PFSK-1 (cell line): ENCODE measurements around the gene AURKA.

Source experiments
- POLR2AphosphoS5 ChIP-seq: IDR thresholded peaks from 2 replicates; pipeline ENCODE4 v1.6.1; 2012; ENCODE audit warnings: low read depth, mild to moderate bottlenecking, control low read depth, low read length, moderate library complexity
- SIN3A ChIP-seq: IDR thresholded peaks from 2 replicates; pipeline ENCODE4 v1.6.1; 2012; ENCODE audit warnings: mild to moderate bottlenecking, low read length, moderate library complexity, borderline replicate concordance; ENCODE audit not compliant: insufficient read depth
- TF ChIP-seq, protein P1 (sequence below), 2 experiments: IDR thresholded peaks; 2 replicates each; pipeline versions ENCODE4 v1.6.1 to v1.8.0; 2011 to 2012; ENCODE audit warnings: low read depth in 2 of 2, low read length in 2 of 2, control low read depth in 1 of 2, inconsistent platforms in 1 of 2, mild to moderate bottlenecking in 1 of 2, moderate library complexity in 1 of 2; ENCODE audit not compliant: insufficient read depth in 1 of 2

DNA sequence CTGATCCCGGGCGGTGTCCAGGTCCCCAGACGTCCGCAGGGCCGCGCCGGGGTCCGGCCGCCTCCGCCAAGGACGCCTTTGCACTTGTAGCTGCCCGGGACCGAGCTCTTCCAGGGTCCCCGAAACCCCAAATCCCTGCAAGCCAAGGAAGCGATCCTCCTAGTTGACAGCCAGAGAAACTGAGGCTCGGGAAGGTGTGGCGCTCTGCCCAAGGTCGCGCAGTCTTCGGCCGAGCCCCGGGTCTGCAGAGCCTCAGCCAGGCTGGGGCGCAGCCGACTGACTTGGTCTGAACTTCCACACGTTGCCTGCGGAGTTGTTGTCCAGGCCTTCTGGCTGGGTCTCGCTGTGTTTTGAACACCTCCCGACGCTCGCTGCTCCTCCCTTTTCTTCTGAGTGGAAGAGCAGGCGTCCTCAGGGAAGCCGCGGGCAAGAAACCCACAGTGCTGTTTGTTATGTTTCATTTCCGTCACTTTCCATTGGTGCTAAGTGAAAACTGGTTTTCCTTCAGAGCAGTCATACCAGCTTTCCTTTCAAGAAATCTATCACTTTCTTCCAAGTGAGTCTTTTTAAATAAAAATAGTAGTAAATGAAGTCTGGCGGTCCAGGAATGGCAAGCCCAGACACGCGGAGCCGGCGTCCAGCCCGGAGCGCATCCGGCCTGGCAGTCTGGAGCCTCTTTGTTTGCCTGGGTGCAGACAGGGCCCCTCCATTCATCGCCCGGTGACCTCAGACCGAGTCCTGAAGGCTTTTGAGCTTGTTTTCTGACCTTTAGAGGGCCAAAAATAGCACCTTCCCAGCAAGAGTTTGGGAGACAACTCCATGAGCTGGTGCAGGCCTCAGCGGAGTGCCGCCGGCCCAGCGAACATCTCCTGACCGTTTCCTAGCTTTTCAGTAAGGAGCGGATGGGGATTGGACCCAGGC is 32.5 kb downstream of the AURKA start:
- no peak for TF ChIP-seq POLR2AphosphoS5
- TF ChIP-seq, protein P1, sequence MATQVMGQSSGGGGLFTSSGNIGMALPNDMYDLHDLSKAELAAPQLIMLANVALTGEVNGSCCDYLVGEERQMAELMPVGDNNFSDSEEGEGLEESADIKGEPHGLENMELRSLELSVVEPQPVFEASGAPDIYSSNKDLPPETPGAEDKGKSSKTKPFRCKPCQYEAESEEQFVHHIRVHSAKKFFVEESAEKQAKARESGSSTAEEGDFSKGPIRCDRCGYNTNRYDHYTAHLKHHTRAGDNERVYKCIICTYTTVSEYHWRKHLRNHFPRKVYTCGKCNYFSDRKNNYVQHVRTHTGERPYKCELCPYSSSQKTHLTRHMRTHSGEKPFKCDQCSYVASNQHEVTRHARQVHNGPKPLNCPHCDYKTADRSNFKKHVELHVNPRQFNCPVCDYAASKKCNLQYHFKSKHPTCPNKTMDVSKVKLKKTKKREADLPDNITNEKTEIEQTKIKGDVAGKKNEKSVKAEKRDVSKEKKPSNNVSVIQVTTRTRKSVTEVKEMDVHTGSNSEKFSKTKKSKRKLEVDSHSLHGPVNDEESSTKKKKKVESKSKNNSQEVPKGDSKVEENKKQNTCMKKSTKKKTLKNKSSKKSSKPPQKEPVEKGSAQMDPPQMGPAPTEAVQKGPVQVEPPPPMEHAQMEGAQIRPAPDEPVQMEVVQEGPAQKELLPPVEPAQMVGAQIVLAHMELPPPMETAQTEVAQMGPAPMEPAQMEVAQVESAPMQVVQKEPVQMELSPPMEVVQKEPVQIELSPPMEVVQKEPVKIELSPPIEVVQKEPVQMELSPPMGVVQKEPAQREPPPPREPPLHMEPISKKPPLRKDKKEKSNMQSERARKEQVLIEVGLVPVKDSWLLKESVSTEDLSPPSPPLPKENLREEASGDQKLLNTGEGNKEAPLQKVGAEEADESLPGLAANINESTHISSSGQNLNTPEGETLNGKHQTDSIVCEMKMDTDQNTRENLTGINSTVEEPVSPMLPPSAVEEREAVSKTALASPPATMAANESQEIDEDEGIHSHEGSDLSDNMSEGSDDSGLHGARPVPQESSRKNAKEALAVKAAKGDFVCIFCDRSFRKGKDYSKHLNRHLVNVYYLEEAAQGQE (IDR thresholded peaks at IDR 0.05; ENCODE audit: insufficient read depth in 1 of 2, low read depth in 2 of 2, low read length in 2 of 2), result no peak
- no peak for TF ChIP-seq SIN3A
